RWPE2 (cell line): ENCODE results near the gene ADAMTS16.

Experiments
- ATAC-seq: fragments of 200-7000 bp; cut with Tn5 transposase; 3 replicates; pipeline ENCODE4 v1.9.1; 2021; ENCODE audit warnings: low read depth
- DNase-seq: peaks from one replicate; pipeline ENCODE4 v3.0.0-alpha.2; 2020; ENCODE audit warnings: low spot score
- H3K27ac ChIP-seq: fragments of 450-650 bp; 2 replicates; pipeline ENCODE4 v1.5.1; 2017; ENCODE audit warnings: mild to moderate bottlenecking; ENCODE audit not compliant: poor library complexity, severe bottlenecking
- H3K27me3 ChIP-seq: fragments of 250-450 bp; sonication (Bioruptor Pico); 2 replicates; pipeline ENCODE4 v1.5.1; 2021; ENCODE audit warnings: mild to moderate bottlenecking, moderate library complexity; ENCODE audit not compliant: insufficient read depth, poor library complexity, severe bottlenecking
- H3K36me3 ChIP-seq: fragments of 250-450 bp; sonication (Bioruptor Pico); 2 replicates; pipeline ENCODE4 v1.5.1; 2020; ENCODE audit warnings: low read depth, mild to moderate bottlenecking, moderate library complexity
- H3K4me1 ChIP-seq: fragments of 250-450 bp; sonication (Bioruptor Pico); 2 replicates; pipeline ENCODE4 v1.5.1; 2021; ENCODE audit warnings: mild to moderate bottlenecking, moderate library complexity; ENCODE audit not compliant: insufficient read depth, poor library complexity, severe bottlenecking
- H3K4me3 ChIP-seq: fragments of 250-450 bp; sonication (Bioruptor Pico); 2 replicates; pipeline ENCODE4 v1.5.1; 2021; ENCODE audit warnings: mild to moderate bottlenecking, moderate library complexity; ENCODE audit not compliant: severe bottlenecking
- H3K9me3 ChIP-seq: fragments of 250-450 bp; sonication (Bioruptor Pico); 2 replicates; pipeline ENCODE4 v1.5.1; 2021; ENCODE audit warnings: mild to moderate bottlenecking, moderate library complexity; ENCODE audit not compliant: severe bottlenecking
- CTCF ChIP-seq: fragments of 450-650 bp; IDR thresholded peaks from one replicate; pipeline ENCODE4 v1.5.1; 2017; ENCODE audit warnings: mild to moderate bottlenecking, moderate library complexity; ENCODE audit not compliant: poor library complexity, severe bottlenecking

ADAMTS16 gene

GRCh38 chr5:5344051-5344571, 204.0 kb downstream of the ADAMTS16 start:
- Histone ChIP-seq H3K27me3 (no peaks in the 10 kb centered on the region), H3K36me3 (no peaks in the 10 kb centered on the region), H3K27ac (no peak overlapping the region), H3K4me1 (peaks cover 33% of the 10 kb centered on the region), H3K4me3 (no peak overlapping the region), H3K9me3 (no peaks in the 10 kb centered on the region)
- no peak for DNase-seq
- no peak for TF ChIP-seq CTCF
- no peak for ATAC-seq

- Histone ChIP-seq H3K4me3 (no peak overlapping the region), H3K36me3 (no peaks in the 10 kb centered on the region), H3K4me1 (peaks cover 33% of the 10 kb centered on the region), H3K27me3 (no peaks in the 10 kb centered on the region), H3K27ac (no peak overlapping the region), H3K9me3 (no peaks in the 10 kb centered on the region)
- DNase-seq = no peak
- no peak for ATAC-seq
- TF ChIP-seq CTCF = no peak
Observed at GRCh38 chr5:5344606-5345005, 204.5 kb downstream of the ADAMTS16 start.

- Histone ChIP-seq H3K27me3 (no peaks in the 10 kb centered on the region), H3K36me3 (no peaks in the 10 kb centered on the region), H3K4me3 (no peak overlapping the region), H3K27ac (no peak overlapping the region), H3K9me3 (no peaks in the 10 kb centered on the region), H3K4me1 (peaks cover 27% of the 10 kb centered on the region)
- no peak for ATAC-seq
- no peak for DNase-seq
- no peak for TF ChIP-seq CTCF
Observed at GRCh38 chr5:5347442-5347841, 207.3 kb downstream of the ADAMTS16 start.

GRCh38 chr5:5348135-5348534, 208.0 kb downstream of the ADAMTS16 start:
- Histone ChIP-seq H3K27ac (no peak overlapping the region), H3K4me3 (no peak overlapping the region), H3K9me3 (no peaks in the 10 kb centered on the region), H3K27me3 (no peaks in the 10 kb centered on the region), H3K36me3 (no peaks in the 10 kb centered on the region), H3K4me1 (peaks cover 20% of the 10 kb centered on the region)
- TF ChIP-seq CTCF = no peak
- no peak for ATAC-seq
- no peak for DNase-seq

- Histone ChIP-seq H3K36me3 (no peaks in the 10 kb centered on the region), H3K27ac (no peak overlapping the region), H3K27me3 (no peaks in the 10 kb centered on the region)
Observed at GRCh38 chr5:5348576-5348975, 208.4 kb downstream of the ADAMTS16 start.

More at GRCh38 chr5:5348576-5348975, 208.4 kb downstream of the ADAMTS16 start:
- DNase-seq (no peak), ATAC-seq (no peak)
- no peak for TF ChIP-seq CTCF
- Histone ChIP-seq H3K4me3 (no peak overlapping the region), H3K4me1 (peaks cover 20% of the 10 kb centered on the region), H3K9me3 (no peaks in the 10 kb centered on the region)
